VCaP (cell line): ENCODE measurements around the gene RIBC2.

Experiments used
- H3K27ac ChIP-seq: fragments of 450-650 bp; 2 replicates; pipeline ENCODE4 v1.5.1; 2017
- TF ChIP-seq, protein P1 (sequence below): fragments of 450-650 bp; conservative IDR thresholded peaks from 2 replicates; pipeline ENCODE4 v1.5.1; 2017; ENCODE audit warnings: mild to moderate bottlenecking, moderate library complexity

RIBC2 gene

DNA sequence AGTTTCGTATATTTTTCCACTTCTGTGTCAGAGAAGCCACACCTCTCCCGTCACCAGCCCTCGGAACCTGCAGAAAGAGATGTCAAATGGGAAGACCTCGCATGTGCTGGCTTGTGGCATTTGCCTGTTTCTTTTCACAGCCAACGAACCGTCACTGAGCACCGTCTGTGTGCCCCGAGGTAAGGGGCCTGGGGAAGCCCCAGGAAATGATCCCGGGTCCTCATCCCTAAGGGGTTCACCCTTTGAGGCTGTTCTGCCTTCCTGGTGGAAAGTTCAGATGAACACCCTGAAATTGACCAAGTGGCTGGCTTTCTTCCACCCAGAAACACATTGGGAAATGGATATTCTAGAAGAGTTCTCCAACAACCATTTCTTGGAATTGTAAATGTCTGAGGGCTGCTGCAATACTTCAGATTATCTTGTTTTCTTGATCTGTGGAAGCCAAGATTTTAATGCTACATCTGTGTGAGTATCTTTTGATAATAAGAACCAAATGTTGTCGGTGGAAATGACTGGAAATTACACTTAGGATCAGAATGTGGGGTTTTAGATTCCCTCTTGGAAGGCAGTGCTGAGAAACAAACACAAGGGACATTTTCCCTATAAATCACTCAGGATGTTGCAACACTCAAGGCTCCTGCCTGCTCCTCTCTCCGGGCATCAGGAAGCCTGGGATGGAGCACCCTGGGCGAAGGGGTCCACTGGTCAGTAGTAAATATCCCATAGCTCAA is 37.6 kb downstream of the RIBC2 start:
- no peak overlapping the region for H3K27ac ChIP-seq
- TF ChIP-seq, protein P1, sequence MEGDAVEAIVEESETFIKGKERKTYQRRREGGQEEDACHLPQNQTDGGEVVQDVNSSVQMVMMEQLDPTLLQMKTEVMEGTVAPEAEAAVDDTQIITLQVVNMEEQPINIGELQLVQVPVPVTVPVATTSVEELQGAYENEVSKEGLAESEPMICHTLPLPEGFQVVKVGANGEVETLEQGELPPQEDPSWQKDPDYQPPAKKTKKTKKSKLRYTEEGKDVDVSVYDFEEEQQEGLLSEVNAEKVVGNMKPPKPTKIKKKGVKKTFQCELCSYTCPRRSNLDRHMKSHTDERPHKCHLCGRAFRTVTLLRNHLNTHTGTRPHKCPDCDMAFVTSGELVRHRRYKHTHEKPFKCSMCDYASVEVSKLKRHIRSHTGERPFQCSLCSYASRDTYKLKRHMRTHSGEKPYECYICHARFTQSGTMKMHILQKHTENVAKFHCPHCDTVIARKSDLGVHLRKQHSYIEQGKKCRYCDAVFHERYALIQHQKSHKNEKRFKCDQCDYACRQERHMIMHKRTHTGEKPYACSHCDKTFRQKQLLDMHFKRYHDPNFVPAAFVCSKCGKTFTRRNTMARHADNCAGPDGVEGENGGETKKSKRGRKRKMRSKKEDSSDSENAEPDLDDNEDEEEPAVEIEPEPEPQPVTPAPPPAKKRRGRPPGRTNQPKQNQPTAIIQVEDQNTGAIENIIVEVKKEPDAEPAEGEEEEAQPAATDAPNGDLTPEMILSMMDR: no peak

DNA sequence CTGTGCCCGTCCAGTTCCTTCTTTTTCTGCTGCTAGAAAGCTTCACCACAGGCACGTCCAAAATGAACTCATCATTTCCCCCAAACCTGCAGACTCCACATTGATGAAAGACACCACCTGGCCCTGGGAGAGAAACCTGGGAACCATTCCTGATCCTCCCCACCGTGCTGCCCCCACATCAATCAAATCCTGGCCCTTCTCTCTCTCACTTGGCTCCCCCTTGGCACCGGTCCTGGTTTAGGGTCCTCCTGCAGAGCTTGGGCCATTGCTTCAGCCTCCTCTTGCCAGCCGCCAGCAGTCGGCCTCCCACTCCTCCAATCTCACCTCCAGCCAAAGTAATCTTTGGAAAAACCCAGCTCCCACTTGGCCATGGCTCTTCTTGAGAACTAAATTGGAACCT is 38.5 kb downstream of the RIBC2 start:
- TF ChIP-seq, protein P1: no peak
- H3K27ac ChIP-seq: no peak overlapping the region

DNA sequence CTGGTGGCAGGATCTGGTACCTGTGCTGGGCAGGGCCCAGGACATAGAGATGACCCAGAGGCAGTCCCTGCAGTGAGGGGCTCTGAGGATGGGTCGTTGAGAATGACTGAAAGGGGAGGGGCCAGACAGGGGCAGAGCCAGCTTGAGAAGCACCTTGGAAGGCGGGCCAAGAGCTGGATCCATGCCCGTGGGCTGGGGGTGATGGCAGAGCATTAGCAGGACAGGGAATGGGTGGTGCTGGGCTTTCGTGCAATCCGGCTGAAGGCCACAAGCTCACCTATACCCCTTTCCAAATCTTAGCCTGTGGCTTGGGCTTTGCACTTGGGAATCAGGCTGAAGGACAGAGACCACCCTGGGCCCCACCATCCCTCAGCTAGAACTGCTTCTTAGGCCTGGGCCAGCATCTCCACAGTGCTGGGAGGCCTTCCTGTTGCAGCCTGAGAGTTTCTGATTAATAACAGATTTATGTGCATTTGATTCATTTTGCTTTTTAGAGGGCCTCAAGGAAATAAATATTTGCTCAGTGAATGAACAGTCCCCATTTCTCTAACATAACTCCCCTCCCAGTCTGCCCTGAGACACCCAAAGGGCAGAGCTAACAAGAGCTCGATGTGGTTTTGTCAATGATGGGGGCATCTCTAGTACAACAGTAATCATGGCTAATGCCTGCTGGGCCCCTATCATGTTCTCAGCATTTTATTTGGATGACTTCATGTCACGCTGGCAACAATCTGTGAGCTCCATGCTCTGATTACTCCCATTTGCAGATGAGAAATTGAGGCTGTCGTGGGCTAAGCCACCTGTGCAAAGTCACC is 39.3 kb downstream of the RIBC2 start:
- TF ChIP-seq, protein P1: no peak
- H3K27ac ChIP-seq: no peak overlapping the region

DNA sequence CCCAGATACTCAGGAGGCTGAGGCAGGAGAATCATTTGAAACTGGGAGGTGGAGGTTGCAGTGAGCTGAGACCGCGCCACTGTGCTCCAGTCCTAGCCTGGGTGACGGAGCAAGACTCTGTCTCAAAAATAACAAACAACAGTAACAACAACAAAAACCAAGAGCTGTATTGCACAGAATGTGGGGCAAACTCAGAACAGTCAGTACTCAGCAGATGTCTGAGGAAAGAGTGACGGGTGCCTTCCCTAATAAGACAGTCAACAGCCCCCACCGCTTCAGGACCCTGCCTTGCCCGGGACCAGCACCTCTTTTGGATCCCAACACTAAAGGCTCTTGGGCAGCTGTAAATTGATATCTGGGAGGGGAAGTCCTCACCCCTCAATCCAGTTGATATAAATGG is 40.3 kb downstream of the RIBC2 start:
- TF ChIP-seq, protein P1: no peak
- no peak overlapping the region for H3K27ac ChIP-seq

DNA sequence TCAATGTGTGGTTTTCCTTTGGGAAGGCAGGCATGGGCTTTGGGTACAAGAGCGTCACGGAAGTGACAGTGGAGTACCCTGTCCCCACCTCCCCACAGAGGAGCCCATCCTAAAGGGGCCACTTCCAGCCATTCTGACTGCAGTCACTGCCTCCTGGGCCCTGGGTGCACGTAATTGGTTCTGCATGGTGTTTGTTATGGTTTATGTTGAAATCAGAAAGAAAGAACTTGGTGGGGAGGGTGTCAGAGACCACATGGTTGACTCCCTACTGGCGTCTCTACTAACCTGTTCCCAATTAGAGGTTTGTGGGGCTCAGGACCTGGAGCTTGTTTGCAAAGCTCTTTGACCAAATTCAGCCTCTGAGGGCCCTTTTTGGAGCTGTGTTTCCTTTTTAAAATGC is 40.8 kb downstream of the RIBC2 start:
- H3K27ac ChIP-seq: no peak overlapping the region
- TF ChIP-seq, protein P1: no peak

DNA sequence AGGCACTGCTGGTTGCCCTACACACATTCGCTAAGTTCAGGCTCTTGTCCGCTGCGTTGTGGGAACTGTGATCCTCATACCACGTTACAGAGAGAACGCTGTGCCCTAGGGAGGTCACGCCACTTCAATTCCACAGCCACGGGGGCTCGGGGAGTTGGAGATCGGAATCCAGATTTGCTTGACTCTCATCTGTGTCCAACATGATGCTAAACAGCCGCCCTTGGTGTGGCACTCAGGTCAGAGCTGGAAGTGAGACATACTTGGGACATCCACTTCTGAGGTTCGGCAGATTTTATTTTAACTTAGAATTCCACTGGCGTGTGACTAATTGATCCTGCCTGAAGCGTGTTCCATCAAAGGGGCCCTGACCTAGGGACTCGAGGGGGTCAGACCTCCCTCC is 41.7 kb downstream of the RIBC2 start:
- no peak overlapping the region for H3K27ac ChIP-seq
- TF ChIP-seq, protein P1: no peak

DNA sequence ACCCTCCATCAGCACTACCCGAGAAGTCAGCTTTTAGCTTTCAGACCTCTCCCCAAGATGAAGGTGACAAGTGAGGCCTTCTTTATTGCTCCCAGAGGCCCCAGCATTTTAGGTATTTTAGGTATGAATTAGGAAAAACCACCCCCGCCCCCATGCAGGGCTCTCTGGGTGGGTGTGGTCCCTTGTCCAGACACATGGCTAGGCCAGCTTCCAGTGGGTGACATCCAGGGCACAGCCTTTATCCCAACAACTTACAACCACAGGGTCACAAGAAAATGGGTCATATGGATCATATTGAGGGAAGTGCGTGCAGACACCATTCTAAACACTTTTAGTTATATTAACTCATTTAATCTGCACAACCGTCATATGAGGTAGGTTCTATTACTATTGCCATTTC is 42.1 kb downstream of the RIBC2 start:
- TF ChIP-seq, protein P1: no peak

More for the DNA sequence above, 42.1 kb downstream of the RIBC2 start:
- H3K27ac ChIP-seq: no peak overlapping the region
